ENCODE measurements around the gene FRMD8. TPM values are rescaled to one million over a fixed set of nuclear protein-coding genes. Genes with fewer than 3 reads are reported as not detected.

FRMD8 gene
- total RNA-seq, 2 donors from 2014 or later: 27.4 to 29.6 TPM

DNA sequence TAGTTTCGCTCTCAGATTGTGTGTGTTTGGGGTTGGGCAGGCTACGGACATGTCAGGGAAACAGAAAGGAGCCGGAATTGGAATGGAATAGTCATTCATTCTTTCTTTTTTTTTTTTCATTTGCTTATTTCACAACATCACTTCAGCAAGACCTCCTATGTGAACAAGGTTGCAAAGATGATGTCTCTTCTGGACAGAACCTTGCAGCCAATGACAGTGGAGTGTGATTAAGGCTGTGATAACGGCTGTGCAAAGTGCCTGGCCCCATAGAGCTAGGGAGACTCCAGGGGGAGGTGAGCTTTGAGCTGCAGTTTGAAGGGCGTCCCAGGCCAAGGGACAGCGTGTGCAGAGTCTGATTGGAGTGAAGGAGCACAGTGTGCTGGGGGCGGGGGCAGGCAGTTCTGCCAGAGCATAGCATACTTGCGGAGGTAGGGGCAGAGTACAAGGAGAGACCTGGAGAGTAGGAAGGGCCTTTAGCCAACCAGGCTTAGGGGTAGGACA, 28.5 kb upstream of the FRMD8 start:
- H3K4me3 ChIP-seq (ENCODE audit: low read length): no peak overlapping the region
- H3K36me3 ChIP-seq (ENCODE audit: control insufficient read depth, insufficient read depth, low read length): peaks cover 6% of the 10 kb centered on the region
- Mint-ChIP-seq H3K27me3 (ENCODE audit: insufficient read depth) (peaks cover 40% of the 10 kb centered on the region), H3K4me1 (peaks cover 11% of the 10 kb centered on the region), H3K4me3 (no peak overlapping the region), H3K27ac (no peak overlapping the region), H3K36me3 (ENCODE audit: low read depth) (no peaks in the 10 kb centered on the region), H3K9me3 (no peaks in the 10 kb centered on the region)
- H3K4me1 ChIP-seq (ENCODE audit: control insufficient read depth, insufficient read depth, low read length): no peaks in the 10 kb centered on the region
- 91 to 96% methylated on average over 5 to 8 of the region's 8 CpGs for WGBS, 2 experiments (ENCODE audit: insufficient coverage in 1 of 2, insufficient read length in 1 of 2)
- TF ChIP-seq, protein P1, sequence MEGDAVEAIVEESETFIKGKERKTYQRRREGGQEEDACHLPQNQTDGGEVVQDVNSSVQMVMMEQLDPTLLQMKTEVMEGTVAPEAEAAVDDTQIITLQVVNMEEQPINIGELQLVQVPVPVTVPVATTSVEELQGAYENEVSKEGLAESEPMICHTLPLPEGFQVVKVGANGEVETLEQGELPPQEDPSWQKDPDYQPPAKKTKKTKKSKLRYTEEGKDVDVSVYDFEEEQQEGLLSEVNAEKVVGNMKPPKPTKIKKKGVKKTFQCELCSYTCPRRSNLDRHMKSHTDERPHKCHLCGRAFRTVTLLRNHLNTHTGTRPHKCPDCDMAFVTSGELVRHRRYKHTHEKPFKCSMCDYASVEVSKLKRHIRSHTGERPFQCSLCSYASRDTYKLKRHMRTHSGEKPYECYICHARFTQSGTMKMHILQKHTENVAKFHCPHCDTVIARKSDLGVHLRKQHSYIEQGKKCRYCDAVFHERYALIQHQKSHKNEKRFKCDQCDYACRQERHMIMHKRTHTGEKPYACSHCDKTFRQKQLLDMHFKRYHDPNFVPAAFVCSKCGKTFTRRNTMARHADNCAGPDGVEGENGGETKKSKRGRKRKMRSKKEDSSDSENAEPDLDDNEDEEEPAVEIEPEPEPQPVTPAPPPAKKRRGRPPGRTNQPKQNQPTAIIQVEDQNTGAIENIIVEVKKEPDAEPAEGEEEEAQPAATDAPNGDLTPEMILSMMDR (conservative IDR thresholded peaks at IDR 0.05): no peak
- H3K27ac ChIP-seq (ENCODE audit: low read depth, low read length): no peak overlapping the region
- no peak overlapping the region for H3K9ac ChIP-seq (ENCODE audit: extremely low read depth, low read length, poor library complexity, severe bottlenecking)
- no peaks in the 10 kb centered on the region for H3K9me3 ChIP-seq (ENCODE audit: control insufficient read depth, low read length)
- DNase-seq: no peak
- peaks cover 26% of the 10 kb centered on the region for H3K27me3 ChIP-seq (ENCODE audit: control insufficient read depth, insufficient read depth, low read length, poor library complexity, severe bottlenecking)

DNA sequence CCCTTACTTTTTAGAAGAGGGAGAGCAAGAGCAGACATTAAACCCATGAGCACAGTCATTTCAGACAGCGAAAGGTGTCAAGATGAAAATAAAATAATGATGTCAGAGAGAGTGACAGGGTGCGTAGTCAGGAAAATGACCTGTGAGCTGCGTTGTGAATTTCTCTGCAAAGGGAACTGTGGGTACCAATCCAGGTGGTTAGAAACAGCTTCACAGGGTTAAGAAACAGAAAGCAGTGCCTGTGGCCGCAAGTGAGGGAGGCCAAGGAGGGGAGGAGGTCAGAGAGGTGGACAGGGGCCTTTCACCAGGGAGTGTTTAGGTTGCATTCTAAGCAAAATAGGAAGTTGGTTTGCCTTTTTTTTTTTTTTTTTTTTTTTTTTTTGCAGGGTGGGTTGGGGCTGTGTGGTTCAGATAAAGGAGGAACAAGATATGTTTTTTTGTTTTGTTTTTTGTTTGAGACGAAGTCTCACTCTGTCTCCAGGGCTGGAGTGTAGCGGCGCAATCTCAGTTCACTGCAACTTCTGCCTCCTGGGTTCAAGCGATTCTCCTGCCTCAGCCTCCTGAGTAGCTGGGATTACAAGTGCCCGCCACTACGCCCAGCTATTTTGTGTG, 24.0 kb upstream of the FRMD8 start:
- peaks cover 5% of the 10 kb centered on the region for H3K27me3 ChIP-seq (ENCODE audit: control insufficient read depth, insufficient read depth, low read length, poor library complexity, severe bottlenecking)
- no peaks in the 10 kb centered on the region for H3K9me3 Mint-ChIP-seq
- H3K36me3 Mint-ChIP-seq (ENCODE audit: low read depth): no peaks in the 10 kb centered on the region
- H3K9me3 ChIP-seq (ENCODE audit: control insufficient read depth, low read length): no peaks in the 10 kb centered on the region
- no peaks in the 10 kb centered on the region for H3K36me3 ChIP-seq (ENCODE audit: control insufficient read depth, insufficient read depth, low read length)
- no peak overlapping the region for H3K4me3 Mint-ChIP-seq
- no peak overlapping the region for H3K27ac Mint-ChIP-seq
- H3K4me1 ChIP-seq (ENCODE audit: control insufficient read depth, insufficient read depth, low read length): no peaks in the 10 kb centered on the region
- no peak for DNase-seq
- peaks cover 15% of the 10 kb centered on the region for H3K27me3 Mint-ChIP-seq (ENCODE audit: insufficient read depth)
- TF ChIP-seq, protein P1 (conservative IDR thresholded peaks at IDR 0.05): no peak
- no peak overlapping the region for H3K27ac ChIP-seq (ENCODE audit: low read depth, low read length)
- WGBS, 2 experiments (ENCODE audit: insufficient coverage in 1 of 2, insufficient read length in 1 of 2): 91 to 98% methylated on average over 8 to 10 of the region's 10 CpGs
- peaks cover 11% of the 10 kb centered on the region for H3K4me1 Mint-ChIP-seq
- no peak overlapping the region for H3K4me3 ChIP-seq (ENCODE audit: low read length)
- no peak overlapping the region for H3K9ac ChIP-seq (ENCODE audit: extremely low read depth, low read length, poor library complexity, severe bottlenecking)

DNA sequence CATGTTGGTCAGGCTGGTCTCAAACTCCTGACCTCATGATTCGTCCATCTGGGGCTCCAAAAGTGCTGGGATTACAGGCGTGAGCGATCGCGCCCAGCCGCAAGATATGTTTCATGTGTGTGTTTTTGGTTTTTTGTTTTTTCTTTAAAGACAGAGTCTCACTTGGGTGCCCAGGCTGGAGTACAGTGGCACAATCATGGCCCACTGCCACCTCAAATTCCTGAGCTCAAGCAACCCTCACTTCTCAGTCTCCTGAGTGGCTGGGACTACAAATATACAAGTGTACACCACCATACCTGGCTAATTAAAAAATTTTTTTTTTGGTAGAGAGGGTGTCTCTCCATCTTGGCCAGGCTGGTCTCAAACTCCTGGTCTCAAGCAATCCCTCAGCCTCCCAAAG, 23.5 kb upstream of the FRMD8 start:
- no peak overlapping the region for H3K4me3 ChIP-seq (ENCODE audit: low read length)
- DNase-seq: no peak
- H3K9ac ChIP-seq (ENCODE audit: extremely low read depth, low read length, poor library complexity, severe bottlenecking): no peak overlapping the region
- 93 to 97% methylated on average over 6 of the region's 6 CpGs for WGBS, 2 experiments (ENCODE audit: insufficient coverage in 1 of 2, insufficient read length in 1 of 2)
- no peaks in the 10 kb centered on the region for H3K36me3 Mint-ChIP-seq (ENCODE audit: low read depth)
- no peak overlapping the region for H3K4me3 Mint-ChIP-seq
- no peaks in the 10 kb centered on the region for H3K4me1 ChIP-seq (ENCODE audit: control insufficient read depth, insufficient read depth, low read length)
- peaks cover 11% of the 10 kb centered on the region for H3K4me1 Mint-ChIP-seq
- no peak overlapping the region for H3K27ac ChIP-seq (ENCODE audit: low read depth, low read length)
- H3K9me3 ChIP-seq (ENCODE audit: control insufficient read depth, low read length): no peaks in the 10 kb centered on the region
- TF ChIP-seq, protein P1 (conservative IDR thresholded peaks at IDR 0.05): no peak
- H3K36me3 ChIP-seq (ENCODE audit: control insufficient read depth, insufficient read depth, low read length): no peaks in the 10 kb centered on the region
- no peaks in the 10 kb centered on the region for H3K27me3 ChIP-seq (ENCODE audit: control insufficient read depth, insufficient read depth, low read length, poor library complexity, severe bottlenecking)
- no peak overlapping the region for H3K27ac Mint-ChIP-seq
- H3K9me3 Mint-ChIP-seq: no peaks in the 10 kb centered on the region
- peaks cover 10% of the 10 kb centered on the region for H3K27me3 Mint-ChIP-seq (ENCODE audit: insufficient read depth)

Measured in endodermal cell (in vitro differentiated cells).